Endothelial cell of umbilical vein (primary cell): ENCODE measurements around the gene EXT2.

Experiments
- POLR2A ChIP-seq: IDR thresholded peaks from 2 replicates; pipeline ENCODE4 v1.6.1; 2012; ENCODE audit warnings: low read depth, mild to moderate bottlenecking, control low read depth, low read length
- POLR2AphosphoS5 ChIP-seq: IDR thresholded peaks from 2 replicates; pipeline ENCODE4 v1.6.1; 2012; ENCODE audit warnings: low read depth, mild to moderate bottlenecking, control low read depth, low read length, moderate library complexity; ENCODE audit not compliant: insufficient read depth

DNA sequence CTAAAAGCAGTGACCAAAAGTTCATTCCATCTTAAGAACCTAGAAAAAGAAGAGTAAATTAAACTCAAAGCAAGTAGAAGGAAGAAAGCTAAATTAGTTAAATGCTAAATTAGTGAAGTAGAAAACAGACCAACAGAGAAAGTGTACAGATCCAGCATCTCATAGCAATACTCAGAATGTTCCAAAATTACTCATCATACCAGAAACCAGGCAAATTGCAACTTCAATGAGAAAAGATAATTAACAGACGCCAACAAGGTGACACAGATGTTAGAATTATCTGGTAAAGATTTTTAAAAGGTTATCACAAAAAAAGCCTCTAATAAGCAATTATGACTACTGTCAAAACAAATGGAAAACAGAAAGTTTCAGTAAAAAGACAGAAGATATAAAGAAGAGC, 117.7 kb downstream of the EXT2 start:
- no peak for TF ChIP-seq POLR2AphosphoS5
- TF ChIP-seq POLR2A: no peak
